Large intestine (tissue), 3 donors: Measurements from ENCODE around the gene SYCE3. TPM values are rescaled to one million over a fixed set of nuclear protein-coding genes. Genes with fewer than 3 reads are reported as not detected.

Experiments used
- DNase-seq, 2 donors: peaks; one replicate each; pipeline versions ENCODE4 v3.0.0 to v3.0.0-alpha.2; 2013
- H3K27ac ChIP-seq: one replicate; pipeline ENCODE4 v1.5.1; 2013; ENCODE audit warnings: low read length
- H3K27me3 ChIP-seq: 2 replicates; pipeline ENCODE4 v1.6.1; 2013; ENCODE audit warnings: low read length; ENCODE audit not compliant: control insufficient read depth, insufficient read depth
- H3K36me3 ChIP-seq: 2 replicates; pipeline ENCODE4 v1.6.1; 2013; ENCODE audit warnings: low read length; ENCODE audit not compliant: control insufficient read depth, insufficient read depth
- H3K4me1 ChIP-seq: one replicate; pipeline ENCODE4 v1.6.1; 2013; ENCODE audit warnings: low read length; ENCODE audit not compliant: control insufficient read depth, insufficient read depth
- H3K4me3 ChIP-seq: one replicate; pipeline ENCODE4 v1.5.1; 2013; ENCODE audit warnings: low read length
- H3K9me3 ChIP-seq: one replicate; pipeline ENCODE4 v1.6.1; 2013; ENCODE audit warnings: mild to moderate bottlenecking, low read depth, low read length, moderate library complexity; ENCODE audit not compliant: control insufficient read depth
- WGBS: methylation state at CpG from one replicate; pipeline ENCODE4 v1.1.5; 2013; ENCODE audit warnings: low lambda C conversion rate; ENCODE audit not compliant: insufficient coverage; 5-methylcytosine and 5-hydroxymethylcytosine counted together
- polyA plus RNA-seq: library from polyadenylated mRNA; unstranded; fragments of 120-200 nt; gene quantifications from one replicate; pipeline ENCODE4 v1.2.1, GENCODE V29; 2013

The SYCE3 gene
- polyA plus RNA-seq, 1 donor = not detected

GRCh38 chr22:50517495-50518260 lies 45.0 kb downstream of the SYCE3 start:
- H3K27me3 ChIP-seq = no peaks in the 10 kb centered on the region
- no peak overlapping the region for H3K4me3 ChIP-seq
- peaks cover 65% of the 10 kb centered on the region for H3K36me3 ChIP-seq
- H3K4me1 ChIP-seq = no peaks in the 10 kb centered on the region
- no CpG with 5 or more reads among the region's 20 CpGs for WGBS
- no peaks in the 10 kb centered on the region for H3K9me3 ChIP-seq
- H3K27ac ChIP-seq = no peak overlapping the region
- no peak for DNase-seq

GRCh38 chr22:50516891-50517290 lies 45.8 kb downstream of the SYCE3 start:
- Histone ChIP-seq H3K9me3 (no peaks in the 10 kb centered on the region), H3K27me3 (no peaks in the 10 kb centered on the region), H3K4me1 (no peaks in the 10 kb centered on the region), H3K27ac (no peak overlapping the region), H3K4me3 (no peak overlapping the region), H3K36me3 (peaks cover 60% of the 10 kb centered on the region)
- no peak for DNase-seq
- WGBS = no CpG with 5 or more reads among the region's 16 CpGs

- Histone ChIP-seq H3K36me3 (peaks cover 53% of the 10 kb centered on the region), H3K27ac (no peak overlapping the region), H3K4me1 (no peaks in the 10 kb centered on the region), H3K27me3 (no peaks in the 10 kb centered on the region), H3K4me3 (no peak overlapping the region), H3K9me3 (no peaks in the 10 kb centered on the region)
- no CpG with 5 or more reads among the region's 8 CpGs for WGBS
- no peak for DNase-seq
Measured at GRCh38 chr22:50516068-50516467, 46.7 kb downstream of the SYCE3 start.

- no peaks in the 10 kb centered on the region for H3K9me3 ChIP-seq
- H3K27ac ChIP-seq = no peak overlapping the region
- H3K27me3 ChIP-seq = no peaks in the 10 kb centered on the region
- peaks cover 36% of the 10 kb centered on the region for H3K36me3 ChIP-seq
- no CpG with 5 or more reads among the region's 15 CpGs for WGBS
- DNase-seq = no peak
- no peak overlapping the region for H3K4me3 ChIP-seq
- peaks cover 8% of the 10 kb centered on the region for H3K4me1 ChIP-seq
Measured at GRCh38 chr22:50513175-50513574, 49.5 kb downstream of the SYCE3 start.

- Histone ChIP-seq H3K9me3 (no peaks in the 10 kb centered on the region), H3K4me3 (peak overlapping the region; percentile 83)
- DNase-seq = no peak
Measured at GRCh38 chr22:50508897-50509296, 53.8 kb downstream of the SYCE3 start.

GRCh38 chr22:50507991-50508884 lies 54.5 kb downstream of the SYCE3 start, which contains the start of gene NCAPH2:
NCAPH2 (plus strand) TSS chr22:50508224; CDS start chr22:50508338, 114 bp downstream.
- Histone ChIP-seq H3K4me1 (peaks cover 14% of the 10 kb centered on the region), H3K9me3 (no peaks in the 10 kb centered on the region), H3K4me3 (peak within 1 kb of the TSS; percentile 99), H3K27me3 (no peaks in the 10 kb centered on the region), H3K36me3 (peaks cover 26% of the 10 kb centered on the region), H3K27ac (peak within 1 kb of the TSS; percentile 77)
- no CpG with 5 or more reads among the region's 76 CpGs for WGBS
- peak; percentile 97 to 98 for DNase-seq

More at GRCh38 chr22:50508897-50509296, 53.8 kb downstream of the SYCE3 start:
- WGBS = no CpG with 5 or more reads among the region's 3 CpGs
- Histone ChIP-seq H3K36me3 (peaks cover 22% of the 10 kb centered on the region), H3K4me1 (peaks cover 14% of the 10 kb centered on the region), H3K27ac (peak overlapping the region; percentile 76), H3K27me3 (no peaks in the 10 kb centered on the region)

GRCh38 chr22:50507421-50507990 lies 55.2 kb downstream of the SYCE3 start, which contains the start of gene LMF2:
LMF2 (minus strand) TSS chr22:50507702; CDS start chr22:50507675, 27 bp downstream.
- Histone ChIP-seq H3K36me3 (peaks cover 31% of the 10 kb centered on the region), H3K9me3 (no peaks in the 10 kb centered on the region), H3K4me1 (peaks cover 14% of the 10 kb centered on the region), H3K4me3 (peak within 1 kb of the TSS; percentile 99), H3K27ac (peak within 1 kb of the TSS; percentile 77), H3K27me3 (no peaks in the 10 kb centered on the region)
- peak; percentile 77 to 82 for DNase-seq
- WGBS = no CpG with 5 or more reads among the region's 62 CpGs

- H3K27me3 ChIP-seq = no peaks in the 10 kb centered on the region
- no peaks in the 10 kb centered on the region for H3K9me3 ChIP-seq
- H3K36me3 ChIP-seq = peaks cover 33% of the 10 kb centered on the region
- H3K4me1 ChIP-seq = peaks cover 14% of the 10 kb centered on the region
- H3K27ac ChIP-seq = peak overlapping the region; percentile 77
- DNase-seq = no peak
- WGBS = no CpG with 5 or more reads among the region's 21 CpGs
- H3K4me3 ChIP-seq = peak overlapping the region; percentile 99
Measured at GRCh38 chr22:50506611-50507420, 55.9 kb downstream of the SYCE3 start.

GRCh38 chr22:50505776-50506610 lies 56.7 kb downstream of the SYCE3 start:
- Histone ChIP-seq H3K36me3 (peaks cover 33% of the 10 kb centered on the region), H3K27ac (no peak overlapping the region), H3K27me3 (no peaks in the 10 kb centered on the region), H3K9me3 (no peaks in the 10 kb centered on the region), H3K4me1 (peaks cover 14% of the 10 kb centered on the region), H3K4me3 (no peak overlapping the region)
- no CpG with 5 or more reads among the region's 41 CpGs for WGBS
- DNase-seq = no peak
